Skeletal muscle cell (primary cell): ENCODE results near the gene ZFP64.
"Not testable (repeated sequence)": the region's sequence is repeated elsewhere in the genome, so short reads cannot be mapped to it uniquely, and the experiment has no call there.

Experiments
- DNase-seq: peaks from one replicate; pipeline ENCODE4 v3.0.0-alpha.2; 2010; ENCODE audit warnings: low read depth
- H3K4me3 ChIP-seq: 2 replicates; pipeline ENCODE4 v1.5.1; 2011; ENCODE audit warnings: low read depth, mild to moderate bottlenecking, control low read depth, low read length, moderate library complexity

ZFP64 gene

DNA sequence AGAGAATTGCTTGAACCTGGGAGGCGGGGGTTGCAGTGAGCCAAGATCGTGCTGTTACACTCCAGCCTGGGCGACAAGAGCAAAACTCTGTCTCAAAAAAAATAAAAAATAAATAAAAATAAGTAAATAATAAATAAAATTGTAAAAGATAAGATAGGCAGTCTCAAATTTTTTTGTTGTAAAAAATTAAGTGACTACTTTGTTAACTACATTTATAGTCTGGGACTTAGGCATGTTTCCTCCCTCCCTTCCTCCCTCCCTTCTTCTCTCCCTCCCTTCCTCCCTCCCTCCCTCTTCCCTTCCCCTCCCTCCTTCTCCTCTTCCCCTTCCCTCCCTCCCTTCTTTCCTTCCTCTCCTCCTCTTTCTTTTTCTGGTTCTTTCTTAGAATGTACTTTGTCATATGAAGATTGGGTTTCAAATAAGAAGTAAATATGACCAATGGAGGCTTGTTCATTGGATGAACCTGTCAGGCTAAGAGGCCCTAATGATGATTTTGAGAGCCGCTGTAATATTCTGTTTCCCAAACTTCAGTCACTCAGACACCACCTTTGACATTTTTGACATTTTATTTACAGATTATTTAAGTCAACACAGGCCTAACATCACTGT lies 24.2 kb downstream of the ZFP64 start:
- no peak for DNase-seq
- H3K4me3 ChIP-seq = no peak overlapping the region

DNA sequence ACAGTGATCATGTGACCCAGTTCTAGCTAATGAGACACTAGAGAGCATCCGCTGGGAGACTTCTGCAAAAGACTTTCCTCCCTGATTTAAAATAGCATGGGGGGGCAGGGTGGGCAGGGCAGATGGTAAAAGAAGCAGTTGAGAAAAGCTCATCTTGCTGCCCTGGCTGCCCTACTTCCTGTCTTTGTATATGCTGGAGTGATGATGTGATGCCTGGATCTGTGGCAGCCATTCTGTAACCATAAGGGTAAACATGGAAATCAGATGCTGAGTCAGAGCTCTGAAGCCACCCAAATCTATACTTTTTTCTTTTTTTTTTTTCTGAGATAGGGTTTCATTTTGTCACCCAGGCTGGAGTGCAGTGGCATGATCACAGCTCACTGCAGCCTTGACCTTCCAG lies 25.4 kb downstream of the ZFP64 start:
- DNase-seq = no peak
- no peak overlapping the region for H3K4me3 ChIP-seq

DNA sequence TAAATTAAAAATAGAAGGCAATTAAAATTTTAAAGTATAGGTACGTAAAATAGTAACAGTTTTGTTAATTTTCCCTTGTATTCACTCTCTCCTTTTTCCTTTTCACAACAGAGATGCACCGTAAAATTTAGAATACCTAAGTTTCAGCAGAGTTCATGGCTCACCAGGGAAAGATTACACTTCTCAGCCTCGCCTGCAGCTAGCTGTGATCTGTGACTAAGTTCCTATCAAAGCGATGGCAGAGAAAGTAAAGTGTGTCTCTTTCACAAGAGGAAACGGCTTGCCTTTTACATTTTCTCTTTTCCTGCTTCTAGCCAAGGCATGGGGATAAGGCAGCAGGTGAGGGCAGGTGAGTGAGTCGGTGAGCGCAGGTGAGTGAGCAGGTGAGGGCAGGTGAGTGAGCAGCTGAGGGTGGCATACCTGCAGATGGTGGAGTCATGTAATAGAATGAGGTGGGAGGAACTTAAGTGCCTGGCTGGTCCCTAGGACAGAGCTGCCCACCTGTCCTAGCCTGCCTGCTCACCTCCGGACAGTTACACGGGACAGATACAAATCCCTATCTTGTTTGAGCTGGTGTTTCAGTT lies 30.9 kb downstream of the ZFP64 start:
- no peak for DNase-seq
- H3K4me3 ChIP-seq = no peak overlapping the region

DNA sequence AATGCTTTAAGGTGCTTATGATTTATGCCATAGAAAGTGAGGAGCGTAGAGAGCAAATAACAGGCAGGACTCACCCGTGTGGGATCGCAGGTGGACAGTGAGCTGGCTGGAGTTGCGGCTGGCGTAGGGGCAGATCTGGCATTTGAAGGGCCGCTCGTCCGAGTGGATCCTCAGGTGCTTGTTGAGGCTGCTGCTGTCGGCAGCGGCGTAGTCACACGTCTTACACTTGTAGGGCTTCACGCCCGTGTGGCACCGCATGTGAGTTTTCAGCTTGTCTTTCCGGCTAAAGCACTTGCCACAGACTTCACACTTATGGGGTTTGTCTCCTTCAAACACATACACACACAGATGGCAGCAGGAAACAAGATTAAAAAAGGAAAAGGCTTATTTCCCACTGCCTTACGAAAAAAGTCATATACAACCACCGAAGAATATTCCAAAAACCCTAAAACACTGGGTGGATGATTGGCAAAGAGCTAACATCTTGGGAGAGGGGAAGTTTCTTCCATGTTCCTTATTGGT lies 31.5 kb downstream of the ZFP64 start:
- DNase-seq = no peak
- no peak overlapping the region for H3K4me3 ChIP-seq

DNA sequence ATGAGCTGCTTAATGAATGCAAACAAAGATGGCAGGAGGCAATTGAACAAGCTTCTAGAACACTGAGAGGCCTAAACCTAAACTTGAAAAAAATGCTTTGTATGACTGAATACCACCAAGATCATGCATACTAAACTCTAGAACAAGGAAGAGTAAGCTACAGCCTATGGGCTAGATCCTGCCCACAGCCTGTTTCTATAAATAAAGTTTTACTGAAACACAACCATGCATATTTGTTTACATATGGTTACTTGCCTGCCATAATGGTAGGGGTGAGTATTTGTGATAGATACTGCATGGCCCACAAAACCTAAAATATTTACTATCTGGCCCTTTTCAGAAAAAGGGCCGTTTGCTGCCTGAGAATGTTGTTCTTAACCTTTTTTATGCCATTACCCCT lies 37.0 kb downstream of the ZFP64 start:
- H3K4me3 ChIP-seq = no peak overlapping the region
- DNase-seq = no peak

DNA sequence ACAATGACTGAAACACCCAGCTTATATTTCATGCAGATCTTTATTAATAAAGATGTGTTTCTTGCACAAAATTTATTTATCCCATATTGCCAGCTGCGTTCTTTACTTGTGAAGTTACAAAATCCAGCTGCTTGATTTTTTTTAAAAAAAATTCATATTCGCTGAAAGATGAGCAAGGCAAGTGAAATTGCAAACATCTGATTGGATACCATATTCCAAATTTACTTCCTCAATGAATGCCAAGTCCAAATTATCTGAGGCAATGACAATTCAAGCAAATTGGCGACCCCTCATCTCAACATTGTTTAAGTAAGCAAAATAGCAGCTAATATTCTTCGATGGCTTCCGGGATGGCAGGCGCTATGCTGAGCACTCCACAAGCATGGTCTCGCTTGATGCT lies 37.7 kb downstream of the ZFP64 start:
- no peak for DNase-seq
- no peak overlapping the region for H3K4me3 ChIP-seq

DNA sequence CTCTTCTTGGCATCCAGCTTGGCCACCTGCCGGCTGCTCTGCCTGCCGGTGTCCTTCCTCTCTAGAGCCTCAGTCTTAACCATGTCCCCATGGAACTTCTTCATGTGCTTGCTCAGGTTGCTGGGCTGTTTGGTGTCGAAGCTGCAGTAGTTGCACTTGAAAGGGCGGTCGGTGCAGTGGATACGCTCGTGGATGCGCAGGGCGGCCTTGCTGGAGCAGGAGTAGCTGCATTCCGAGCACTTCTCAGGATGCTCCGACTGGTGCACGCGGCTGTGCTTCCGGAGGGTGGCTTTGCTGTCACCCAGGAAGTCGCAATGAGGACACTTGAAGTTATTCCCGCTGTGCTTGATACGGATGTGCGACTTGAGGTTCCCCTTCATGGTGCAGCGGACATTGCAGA lies 38.7 kb downstream of the ZFP64 start:
- DNase-seq = no peak
- no peak overlapping the region for H3K4me3 ChIP-seq

DNA sequence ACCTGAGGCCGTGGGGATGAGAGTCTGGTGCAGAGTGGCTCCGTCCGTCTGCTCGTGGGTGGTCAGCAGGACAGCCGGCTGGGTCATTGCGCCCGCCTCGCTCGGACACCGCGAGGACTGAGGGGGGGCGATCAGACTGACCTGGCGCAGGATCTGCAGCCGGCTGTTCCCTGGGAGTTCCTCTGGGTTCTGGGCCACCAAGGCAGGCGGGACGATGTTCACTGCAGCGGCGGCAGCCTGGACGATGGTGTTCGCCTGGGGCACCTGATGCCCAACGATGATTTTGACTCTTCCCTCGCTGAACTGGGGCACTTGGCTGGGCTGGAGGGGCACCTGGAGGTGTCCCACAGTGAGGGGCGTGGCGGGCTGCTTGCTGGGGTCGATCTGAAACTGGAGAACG lies 39.2 kb downstream of the ZFP64 start:
- DNase-seq = no peak

DNA sequence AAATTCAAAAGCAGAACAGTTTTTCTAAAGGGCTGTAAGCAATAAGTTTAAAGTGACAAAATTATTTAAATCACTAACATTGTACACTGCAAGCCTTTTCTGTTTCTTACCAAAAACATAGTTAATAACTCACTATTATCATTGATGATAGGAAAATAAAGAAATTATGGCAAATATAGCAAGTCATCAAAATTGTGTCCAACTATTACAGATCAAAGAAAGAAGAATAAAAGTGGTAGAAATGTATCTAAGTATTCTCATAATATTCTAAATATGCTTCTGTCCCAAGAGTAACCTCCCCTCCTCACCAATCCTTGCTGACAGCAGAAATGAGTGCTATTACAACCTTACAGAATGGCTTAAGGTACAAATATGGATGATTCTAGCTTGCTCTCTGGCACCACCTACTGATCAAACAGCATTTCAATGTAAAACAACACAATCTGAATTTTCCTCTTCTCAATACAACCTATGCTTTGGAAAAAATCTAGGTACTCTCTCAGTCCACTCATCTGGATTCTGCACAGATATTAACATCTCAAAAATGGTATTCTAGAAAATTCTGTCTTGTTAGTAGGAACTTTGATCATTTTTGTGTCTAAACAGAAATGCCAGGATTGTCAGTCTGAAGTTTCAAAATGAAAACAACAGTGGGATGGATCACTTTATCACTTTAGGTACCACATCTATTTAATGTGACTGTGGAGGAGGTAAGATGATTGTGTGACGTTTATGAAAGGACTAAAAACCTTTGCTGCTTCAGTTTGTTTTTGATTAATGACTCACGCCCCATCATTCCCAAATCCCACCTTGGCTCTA lies 40.9 kb downstream of the ZFP64 start:
- no peak for DNase-seq
- no peak overlapping the region for H3K4me3 ChIP-seq

More for the DNA sequence above, 39.2 kb downstream of the ZFP64 start:
- H3K4me3 ChIP-seq = no peak overlapping the region

DNA sequence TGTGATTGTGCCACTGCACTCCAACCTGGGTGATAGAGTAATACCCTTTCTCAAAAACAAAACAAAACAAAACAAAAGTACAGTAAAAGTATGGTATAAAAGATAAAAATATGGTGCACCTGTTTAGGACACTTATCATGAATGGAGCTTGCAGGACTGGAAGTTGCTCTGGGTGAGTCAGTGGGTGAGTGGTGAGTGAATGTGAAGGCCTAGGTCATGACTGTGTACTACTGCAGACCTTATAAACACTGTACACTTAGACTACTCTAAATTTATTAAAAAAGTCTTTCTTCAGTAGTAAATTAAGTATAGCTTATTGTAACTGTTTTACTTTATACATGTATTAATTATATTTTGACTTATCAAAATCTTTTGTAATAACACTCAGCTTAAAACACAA lies 46.0 kb downstream of the ZFP64 start:
- no peak overlapping the region for H3K4me3 ChIP-seq
- DNase-seq = no peak

DNA sequence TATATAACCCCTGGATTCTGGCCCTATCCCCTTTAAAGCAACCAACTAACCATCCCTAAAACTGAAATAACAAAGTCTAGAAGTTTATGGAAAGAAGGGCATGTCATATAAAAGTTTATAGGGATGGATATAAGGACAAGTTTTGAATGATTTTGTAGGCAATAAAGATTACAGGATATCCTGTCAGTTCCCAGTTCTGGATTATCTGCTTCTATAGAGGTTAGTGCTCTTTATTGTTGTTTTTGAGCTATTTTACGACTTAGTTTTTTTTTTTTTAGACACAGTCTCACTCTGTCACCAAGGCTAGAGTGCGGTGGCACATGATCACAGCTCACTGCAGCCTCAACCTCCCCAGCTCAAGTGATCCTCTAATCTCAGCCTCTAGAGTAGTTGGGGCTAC lies 48.3 kb downstream of the ZFP64 start:
- DNase-seq = no peak
- no peak overlapping the region for H3K4me3 ChIP-seq

DNA sequence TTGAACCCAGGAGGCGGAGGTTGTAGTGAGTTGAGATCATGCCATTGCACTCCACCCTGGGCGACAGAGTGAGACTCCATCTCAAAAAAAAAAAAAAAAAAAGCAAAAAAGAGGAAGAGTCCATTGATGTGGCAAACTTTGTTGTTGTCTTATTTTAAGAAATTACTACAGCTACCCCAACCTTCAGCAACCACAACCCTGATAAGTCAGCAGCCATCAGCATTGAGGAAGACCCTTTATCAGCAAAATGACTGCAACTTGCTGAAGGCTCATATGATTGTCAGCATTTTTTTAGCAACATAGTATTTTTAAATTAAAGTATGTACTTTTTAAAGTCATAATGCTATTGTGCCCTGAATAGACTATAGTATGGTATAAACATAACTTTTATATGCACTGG lies 48.8 kb downstream of the ZFP64 start:
- H3K4me3 ChIP-seq = no peak overlapping the region
- no peak for DNase-seq

DNA sequence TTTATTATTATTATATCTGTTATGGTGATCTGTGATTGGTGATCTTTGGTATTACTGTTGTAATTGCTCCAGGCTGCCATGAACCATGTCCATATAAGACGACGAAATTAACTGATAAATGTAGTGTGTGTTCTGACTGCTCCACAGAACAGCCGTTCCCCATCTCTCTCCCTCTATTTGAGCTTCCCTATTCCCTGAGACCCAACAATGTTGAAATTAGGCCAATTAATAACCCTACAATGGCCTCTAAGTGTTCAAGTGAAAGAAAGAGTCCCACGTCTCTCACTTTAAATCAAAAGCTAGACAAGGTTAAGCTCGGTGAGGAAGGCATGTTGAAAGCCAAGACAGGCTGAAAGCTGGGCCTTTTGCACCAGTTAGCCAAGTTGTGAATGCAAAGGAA lies 51.6 kb downstream of the ZFP64 start:
- H3K4me3 ChIP-seq = no peak overlapping the region
- no peak for DNase-seq

DNA sequence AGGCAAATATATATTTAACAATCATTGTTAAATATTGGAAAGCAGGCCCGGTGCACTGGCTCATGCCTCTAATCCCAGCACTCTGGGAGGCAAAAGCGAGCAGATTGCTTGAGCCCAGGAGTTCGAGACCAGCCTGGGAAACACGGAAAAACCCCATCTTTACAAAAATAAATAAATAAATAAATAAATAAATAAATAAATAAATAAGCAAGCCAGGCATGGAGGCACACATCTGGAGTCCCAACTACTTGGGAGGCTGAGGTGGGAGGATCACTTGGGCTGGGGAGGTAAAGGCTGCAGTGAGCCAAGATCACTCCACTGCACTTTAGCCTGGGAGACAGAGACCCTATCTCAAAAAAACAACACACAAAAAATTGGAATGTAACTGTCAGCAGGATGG lies 53.7 kb downstream of the ZFP64 start:
- no peak overlapping the region for H3K4me3 ChIP-seq
- no peak for DNase-seq

DNA sequence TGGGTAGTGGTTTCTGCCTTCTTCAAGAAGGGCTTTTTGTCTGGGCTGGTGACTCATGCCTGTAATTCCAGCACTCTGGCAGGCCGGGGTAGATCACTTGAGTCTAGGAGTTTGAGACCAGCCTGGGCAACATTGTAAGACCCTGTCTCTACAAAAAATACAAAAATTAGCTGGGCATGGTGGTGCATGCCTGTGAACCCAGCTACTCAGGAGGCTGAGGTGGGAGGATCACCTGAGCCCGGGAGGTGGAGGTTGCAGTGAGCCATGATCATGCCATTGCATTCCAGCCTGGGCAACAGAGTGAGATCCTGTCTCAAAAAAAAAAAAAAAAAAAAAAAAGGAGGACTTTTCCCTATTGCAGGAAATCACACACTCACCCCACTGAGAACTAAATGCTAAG lies 57.9 kb downstream of the ZFP64 start:
- not testable (repeated sequence) for H3K4me3 ChIP-seq, DNase-seq

DNA sequence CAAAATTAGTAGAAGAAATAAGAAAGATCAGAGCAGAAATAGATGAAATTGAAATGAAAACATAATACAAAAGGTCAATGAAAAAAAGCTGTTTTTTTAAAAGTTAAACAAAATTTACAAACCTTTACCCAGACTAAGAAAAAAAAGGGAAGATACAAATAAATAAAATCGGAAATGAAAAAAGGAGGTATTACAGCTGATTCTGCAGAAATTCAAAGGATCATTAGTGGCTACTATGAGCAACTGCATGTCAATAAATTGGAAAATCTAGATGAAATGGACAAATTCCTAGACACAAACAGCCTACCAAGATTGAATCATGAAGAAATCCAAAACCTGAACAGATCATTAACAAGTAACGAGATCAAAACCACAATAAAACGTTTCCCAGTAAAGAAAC lies 59.2 kb downstream of the ZFP64 start:
- no peak for DNase-seq
- H3K4me3 ChIP-seq = no peak overlapping the region

DNA sequence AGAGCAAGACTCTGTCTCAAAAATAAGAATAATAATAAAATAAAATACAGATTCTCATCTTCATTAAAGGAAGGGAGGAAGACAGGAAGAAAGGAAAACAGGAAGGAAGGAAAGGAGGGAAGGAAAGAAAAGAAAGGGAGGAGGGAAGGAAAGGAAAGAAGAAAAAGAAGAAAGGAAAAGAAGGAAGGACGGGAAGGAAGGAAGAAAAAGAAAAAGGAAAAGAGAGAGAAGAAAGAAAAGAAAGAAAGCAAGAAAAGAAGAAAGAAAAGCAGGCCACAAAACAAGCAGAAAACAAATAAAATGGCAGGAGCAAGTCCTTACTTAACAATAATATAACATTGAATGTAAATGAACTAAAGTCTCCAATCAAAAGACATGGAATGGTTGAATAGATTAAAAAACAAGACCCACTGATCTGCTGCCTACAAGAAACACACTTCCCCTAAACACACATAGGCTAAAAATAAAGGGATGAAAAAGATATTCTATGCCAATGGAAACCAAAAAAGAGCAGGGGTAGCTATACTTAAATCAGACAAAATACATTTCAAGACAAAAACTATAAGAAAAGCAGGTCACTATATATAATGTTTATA lies 60.4 kb downstream of the ZFP64 start:
- DNase-seq = no peak
- H3K4me3 ChIP-seq = no peak overlapping the region

DNA sequence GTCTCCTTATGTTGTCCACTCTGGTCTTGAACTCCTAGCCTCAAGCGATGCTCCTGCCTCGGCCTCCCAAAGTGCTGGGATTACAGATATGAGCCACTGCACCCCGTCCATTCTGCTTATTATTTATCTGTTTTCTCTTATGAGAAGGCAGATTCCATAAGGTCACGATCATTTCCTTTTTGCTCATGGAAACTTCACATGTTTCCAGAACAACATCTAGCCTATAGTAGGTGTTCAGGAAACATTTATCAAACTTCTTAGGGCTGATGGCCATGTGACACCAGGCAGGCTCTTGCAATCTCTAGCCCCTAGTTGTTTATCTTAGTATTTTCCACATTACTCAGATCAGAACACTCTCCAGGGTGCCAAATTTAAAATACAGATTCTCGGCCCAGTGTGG lies 61.2 kb downstream of the ZFP64 start:
- DNase-seq = no peak

DNA sequence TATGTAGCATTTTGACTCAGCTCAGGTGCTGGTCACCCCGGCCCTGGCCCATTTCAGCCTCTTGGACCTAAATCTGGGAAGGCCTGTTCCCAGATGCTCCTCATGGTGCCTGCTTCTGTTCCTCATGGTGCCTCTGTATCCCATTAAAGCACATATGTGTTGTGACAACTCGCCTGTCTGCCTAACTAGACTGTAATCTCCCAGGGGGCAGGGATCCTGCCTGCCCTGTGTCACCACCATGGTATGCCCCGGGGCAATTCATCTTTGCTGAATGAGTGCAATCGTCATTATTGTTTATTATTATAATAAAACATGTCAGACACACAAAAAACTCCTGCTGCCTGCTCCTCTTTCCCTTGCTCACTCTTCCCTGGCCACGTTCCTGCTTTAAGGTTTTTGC lies 62.0 kb downstream of the ZFP64 start:
- H3K4me3 ChIP-seq = no peak overlapping the region
- no peak for DNase-seq

More for the DNA sequence above, 61.2 kb downstream of the ZFP64 start:
- H3K4me3 ChIP-seq = no peak overlapping the region

DNA sequence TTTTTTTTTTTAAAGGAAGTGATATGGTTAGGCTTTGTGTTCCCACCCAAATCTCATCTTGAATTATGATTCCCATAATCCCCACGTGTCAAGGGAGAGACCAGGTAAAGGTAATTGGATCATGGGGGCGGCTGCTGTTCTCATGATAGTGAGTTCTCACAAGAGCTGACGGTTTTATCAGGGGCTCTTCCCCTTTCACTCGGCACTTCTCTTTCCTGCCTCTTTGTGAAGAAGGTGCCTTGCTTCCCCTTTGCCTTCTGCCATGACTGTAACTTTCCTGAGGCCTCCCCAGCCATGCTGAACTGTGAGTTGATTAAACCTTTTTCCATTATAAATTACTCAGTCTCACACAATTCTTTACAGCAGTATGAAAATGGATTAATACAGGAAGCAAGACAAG lies 64.3 kb downstream of the ZFP64 start:
- DNase-seq = no peak
- H3K4me3 ChIP-seq = no peak overlapping the region
